PFSK-1 (cell line): Measurements from ENCODE around the gene MUSK.

ENCODE experiments used
- POLR2AphosphoS5 ChIP-seq: IDR thresholded peaks from 2 replicates; pipeline ENCODE4 v1.6.1; 2012; ENCODE audit warnings: low read depth, mild to moderate bottlenecking, control low read depth, low read length, moderate library complexity
- TF ChIP-seq, protein P1 (sequence below), 2 experiments: IDR thresholded peaks; 2 replicates each; pipeline versions ENCODE4 v1.6.1 to v1.8.0; 2011 to 2012; ENCODE audit warnings: low read depth in 2 of 2, low read length in 2 of 2, control low read depth in 1 of 2, inconsistent platforms in 1 of 2, mild to moderate bottlenecking in 1 of 2, moderate library complexity in 1 of 2; ENCODE audit not compliant: insufficient read depth in 1 of 2

DNA sequence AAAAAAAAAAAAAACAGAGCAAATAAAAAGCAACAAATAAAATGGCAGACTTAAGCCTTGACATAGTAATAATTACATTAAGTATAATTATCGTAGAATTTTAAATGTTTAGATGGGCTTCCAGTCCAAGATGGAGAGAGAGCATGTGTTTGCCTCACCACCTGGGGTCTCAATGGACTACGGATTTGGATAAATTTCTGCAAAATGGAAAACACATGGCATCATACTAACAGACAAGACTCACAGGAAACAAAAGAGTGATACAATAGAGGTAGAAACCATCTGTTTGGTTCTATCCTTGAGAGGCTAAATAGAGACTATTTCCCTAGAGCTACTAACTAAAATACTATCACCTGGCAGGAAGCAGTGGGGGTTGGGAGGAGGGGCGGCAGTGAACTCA lies 144.3 kb downstream of the MUSK start:
- TF ChIP-seq, protein P1, sequence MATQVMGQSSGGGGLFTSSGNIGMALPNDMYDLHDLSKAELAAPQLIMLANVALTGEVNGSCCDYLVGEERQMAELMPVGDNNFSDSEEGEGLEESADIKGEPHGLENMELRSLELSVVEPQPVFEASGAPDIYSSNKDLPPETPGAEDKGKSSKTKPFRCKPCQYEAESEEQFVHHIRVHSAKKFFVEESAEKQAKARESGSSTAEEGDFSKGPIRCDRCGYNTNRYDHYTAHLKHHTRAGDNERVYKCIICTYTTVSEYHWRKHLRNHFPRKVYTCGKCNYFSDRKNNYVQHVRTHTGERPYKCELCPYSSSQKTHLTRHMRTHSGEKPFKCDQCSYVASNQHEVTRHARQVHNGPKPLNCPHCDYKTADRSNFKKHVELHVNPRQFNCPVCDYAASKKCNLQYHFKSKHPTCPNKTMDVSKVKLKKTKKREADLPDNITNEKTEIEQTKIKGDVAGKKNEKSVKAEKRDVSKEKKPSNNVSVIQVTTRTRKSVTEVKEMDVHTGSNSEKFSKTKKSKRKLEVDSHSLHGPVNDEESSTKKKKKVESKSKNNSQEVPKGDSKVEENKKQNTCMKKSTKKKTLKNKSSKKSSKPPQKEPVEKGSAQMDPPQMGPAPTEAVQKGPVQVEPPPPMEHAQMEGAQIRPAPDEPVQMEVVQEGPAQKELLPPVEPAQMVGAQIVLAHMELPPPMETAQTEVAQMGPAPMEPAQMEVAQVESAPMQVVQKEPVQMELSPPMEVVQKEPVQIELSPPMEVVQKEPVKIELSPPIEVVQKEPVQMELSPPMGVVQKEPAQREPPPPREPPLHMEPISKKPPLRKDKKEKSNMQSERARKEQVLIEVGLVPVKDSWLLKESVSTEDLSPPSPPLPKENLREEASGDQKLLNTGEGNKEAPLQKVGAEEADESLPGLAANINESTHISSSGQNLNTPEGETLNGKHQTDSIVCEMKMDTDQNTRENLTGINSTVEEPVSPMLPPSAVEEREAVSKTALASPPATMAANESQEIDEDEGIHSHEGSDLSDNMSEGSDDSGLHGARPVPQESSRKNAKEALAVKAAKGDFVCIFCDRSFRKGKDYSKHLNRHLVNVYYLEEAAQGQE (IDR thresholded peaks at IDR 0.05; ENCODE audit: insufficient read depth in 1 of 2, low read depth in 2 of 2, low read length in 2 of 2): no peak
- no peak for TF ChIP-seq POLR2AphosphoS5
